GM18502 (cell line): ENCODE measurements around the gene JAM2.
A peak's percentile ranks its signal among the peaks of the same experiment; 100 is the strongest.
"Not testable (repeated sequence)": the region's sequence is repeated elsewhere in the genome, so short reads cannot be mapped to it uniquely, and the experiment has no call there.

Source experiments
- ATAC-seq: cut with Tn5 transposase; IDR thresholded peaks from one replicate; pipeline ENCODE4 v1.9.1; 2021; ENCODE audit warnings: mild to moderate bottlenecking; ENCODE audit not compliant: unreplicated experiment, poor library complexity

Gene JAM2

DNA sequence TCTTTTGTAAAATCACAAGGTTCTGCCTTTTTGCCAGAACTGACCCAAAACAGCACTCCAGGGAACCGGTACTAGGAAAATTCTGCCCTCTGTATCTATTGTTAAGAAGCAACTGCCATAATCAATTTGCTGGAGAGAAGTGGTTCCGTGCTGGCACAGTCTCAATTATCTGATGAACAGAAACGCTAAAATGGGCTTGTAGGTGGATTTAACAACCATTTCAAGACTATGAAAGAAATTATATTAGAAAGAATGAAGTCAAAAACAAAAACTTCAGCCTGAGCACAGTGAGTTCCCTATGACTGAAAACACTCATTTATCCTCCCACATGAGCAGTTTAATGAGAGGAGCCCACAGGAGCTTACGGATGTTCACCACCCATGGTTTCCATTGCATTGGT is 4.4 kb downstream of the JAM2 start:
- no peak for ATAC-seq

DNA sequence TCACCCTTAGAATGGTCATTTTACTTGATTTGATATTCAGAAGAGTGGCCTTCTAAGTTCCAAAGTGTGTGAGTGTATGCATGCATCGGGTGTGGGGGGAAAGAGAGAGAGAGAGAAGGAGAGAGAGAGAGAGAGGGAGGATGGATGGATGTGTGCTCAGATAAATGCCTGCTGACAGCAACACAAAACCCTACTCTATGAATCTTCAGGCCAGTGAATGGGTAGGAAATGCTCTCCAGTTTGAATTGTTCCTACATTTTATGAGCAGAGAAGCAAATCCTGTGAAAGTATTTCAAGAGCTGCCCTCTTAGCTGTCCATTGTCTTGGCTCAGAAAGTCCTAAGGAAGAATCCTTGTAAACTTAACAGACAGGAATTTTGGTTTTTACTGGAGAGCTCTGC is 7.4 kb downstream of the JAM2 start:
- no peak for ATAC-seq

DNA sequence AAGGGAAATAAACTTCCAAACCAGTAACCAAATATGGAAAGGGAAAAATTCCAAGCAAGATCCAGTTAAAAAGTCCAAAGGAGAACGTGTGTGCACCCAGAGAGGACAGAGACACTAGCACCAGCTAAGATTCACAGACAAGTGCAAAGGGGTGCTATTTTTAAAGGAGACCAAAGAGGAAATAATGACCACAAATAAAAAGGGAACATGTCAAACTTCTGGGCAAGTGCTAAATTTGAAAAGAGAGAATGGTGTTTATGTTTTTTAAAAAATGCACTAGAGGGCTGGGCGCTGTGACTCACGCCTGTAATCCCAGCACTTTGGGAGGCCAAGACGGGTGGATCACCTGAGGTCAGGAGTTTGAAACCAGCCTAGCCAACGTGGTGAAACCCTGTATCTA is 8.6 kb downstream of the JAM2 start:
- no peak for ATAC-seq

DNA sequence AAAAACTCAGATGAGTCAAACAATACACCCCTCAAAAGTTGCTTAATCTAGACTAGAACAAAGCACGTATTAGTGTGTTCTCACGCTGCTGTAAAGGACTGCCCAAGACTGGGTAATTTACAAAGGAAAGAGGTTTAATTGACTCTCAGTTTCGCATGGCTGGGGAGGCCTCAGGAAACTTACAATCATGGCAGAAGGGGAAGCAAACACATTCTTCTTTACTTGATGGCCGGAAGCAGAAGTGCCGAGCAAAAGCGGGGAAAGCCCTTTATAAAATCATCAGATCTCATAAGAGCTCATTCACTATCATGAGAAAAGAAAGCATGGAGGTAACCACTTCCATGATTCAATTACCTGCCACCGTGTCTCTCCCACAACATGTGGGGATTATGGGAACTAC is 10.1 kb downstream of the JAM2 start:
- no peak for ATAC-seq

DNA sequence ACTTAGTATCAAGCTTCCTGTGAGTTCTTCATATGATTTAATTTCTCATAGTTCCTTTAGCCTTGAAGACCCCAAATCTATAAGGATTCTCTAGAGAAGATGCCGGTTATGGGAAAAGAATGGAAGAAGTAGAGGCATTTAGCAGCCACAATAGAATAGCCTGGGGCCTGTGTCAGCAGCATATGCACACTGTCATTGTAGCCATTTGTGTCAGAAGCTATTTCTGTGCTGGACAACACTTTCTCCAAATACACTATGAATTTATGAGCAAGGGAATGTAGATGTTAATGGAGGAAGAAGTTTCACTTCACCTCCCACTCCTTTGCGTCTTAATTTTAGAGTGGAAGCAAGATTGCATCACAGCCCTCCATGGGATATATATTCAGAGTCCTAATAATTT is 17.4 kb downstream of the JAM2 start:
- ATAC-seq, result no peak

DNA sequence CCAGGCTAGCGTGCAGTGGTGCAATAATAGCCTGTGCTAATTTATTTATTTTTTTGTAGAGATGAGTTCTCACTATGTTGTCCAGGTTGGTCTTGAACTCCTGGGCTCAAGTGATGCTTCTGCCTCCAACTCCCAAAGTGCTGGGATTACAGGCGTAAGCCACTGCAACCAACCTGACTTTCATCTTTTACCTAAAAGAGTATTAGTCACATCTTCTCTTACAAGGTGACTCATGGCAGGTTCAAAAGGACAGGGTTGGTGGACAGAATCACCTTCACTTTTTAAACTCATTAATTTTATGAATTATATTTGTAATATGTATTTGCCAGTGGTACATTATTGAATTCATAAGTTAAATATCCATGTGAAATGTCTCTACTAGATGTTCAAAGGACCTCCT is 18.1 kb downstream of the JAM2 start:
- ATAC-seq, result no peak

DNA sequence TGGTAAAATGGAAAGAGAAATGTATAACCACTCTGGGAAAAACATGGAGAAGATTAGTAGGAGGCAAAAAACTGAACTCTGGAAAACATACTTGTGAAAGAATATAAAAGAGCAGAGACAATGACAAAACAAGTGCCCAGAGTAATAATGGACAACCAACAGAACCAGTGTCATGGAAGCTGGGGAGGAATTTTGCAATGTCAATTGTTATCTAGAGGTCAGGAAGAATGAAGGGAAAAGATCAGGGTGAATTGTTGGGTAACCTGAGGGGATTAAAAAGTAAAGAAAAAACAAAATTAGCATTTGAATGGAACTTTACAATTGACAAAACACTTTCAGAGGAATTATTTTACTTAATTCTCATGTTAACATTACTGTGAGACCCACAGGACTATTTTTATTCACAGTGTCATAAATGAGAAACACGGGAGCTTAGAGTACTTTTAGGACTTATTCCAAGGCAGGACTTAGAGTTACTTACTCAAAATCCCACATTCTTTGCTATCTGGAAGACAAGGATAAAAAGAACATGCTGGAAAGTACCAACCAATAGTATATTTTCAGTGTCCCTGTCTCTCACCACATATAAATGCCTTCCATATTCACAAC is 19.5 kb downstream of the JAM2 start:
- no peak for ATAC-seq

DNA sequence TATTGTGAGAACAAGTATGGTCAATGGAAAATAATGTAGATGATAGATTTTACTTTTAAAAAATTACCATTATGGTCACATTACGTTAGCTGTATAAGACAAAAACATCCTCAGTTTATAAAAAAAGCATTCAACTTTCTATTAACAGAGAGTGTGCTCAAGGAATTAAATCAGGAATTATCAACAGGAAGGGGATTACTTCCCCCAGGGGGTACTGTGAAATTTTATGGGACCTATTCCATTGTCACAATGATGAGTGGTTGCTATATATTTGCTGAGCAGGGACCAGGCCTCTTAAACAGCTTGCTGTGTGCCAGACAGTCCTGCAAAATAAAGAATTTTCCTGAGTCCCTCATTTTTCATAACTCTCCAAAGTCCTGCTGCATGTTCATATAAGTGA is 21.2 kb downstream of the JAM2 start:
- ATAC-seq, result no peak

DNA sequence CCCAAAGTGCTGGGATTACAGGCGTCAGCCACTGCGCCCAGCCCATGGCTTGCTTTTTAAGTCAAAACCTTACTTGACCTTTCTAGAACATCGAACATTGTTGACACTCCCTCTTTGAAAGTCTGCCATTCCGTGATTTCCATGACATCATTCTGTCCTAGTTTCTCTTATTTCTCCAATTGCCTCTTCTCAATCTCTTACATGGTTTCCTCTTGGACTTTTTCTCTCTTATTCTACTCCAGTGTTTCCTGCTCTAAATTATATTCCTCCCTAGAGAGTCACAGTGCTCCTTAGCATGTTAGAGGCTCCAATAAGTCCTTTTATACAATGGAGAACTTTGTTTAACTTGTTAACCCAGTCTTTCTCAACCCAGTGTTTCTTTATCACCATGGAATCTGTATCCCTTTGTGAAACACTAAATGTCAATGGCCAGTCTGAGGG is 25.5 kb downstream of the JAM2 start:
- no peak for ATAC-seq

DNA sequence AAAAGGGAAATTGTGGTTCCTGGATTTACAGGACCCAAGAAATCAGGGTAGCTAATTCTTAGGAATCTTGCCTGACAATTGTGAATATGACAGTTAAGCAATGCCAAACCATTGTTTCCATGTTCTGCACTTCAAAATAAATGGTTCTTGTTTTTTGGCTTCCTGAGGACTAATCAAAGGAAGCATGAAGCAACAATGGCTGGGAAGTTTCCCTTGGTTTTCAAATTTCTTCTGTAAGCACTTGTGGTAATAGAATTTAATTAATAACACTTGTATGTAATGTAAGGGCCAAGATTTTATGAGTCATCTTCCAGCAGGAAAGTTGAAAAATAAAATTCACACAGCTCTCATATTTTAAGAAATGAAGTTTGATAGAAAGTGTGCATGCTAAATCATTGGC is 31.7 kb downstream of the JAM2 start:
- no peak for ATAC-seq

DNA sequence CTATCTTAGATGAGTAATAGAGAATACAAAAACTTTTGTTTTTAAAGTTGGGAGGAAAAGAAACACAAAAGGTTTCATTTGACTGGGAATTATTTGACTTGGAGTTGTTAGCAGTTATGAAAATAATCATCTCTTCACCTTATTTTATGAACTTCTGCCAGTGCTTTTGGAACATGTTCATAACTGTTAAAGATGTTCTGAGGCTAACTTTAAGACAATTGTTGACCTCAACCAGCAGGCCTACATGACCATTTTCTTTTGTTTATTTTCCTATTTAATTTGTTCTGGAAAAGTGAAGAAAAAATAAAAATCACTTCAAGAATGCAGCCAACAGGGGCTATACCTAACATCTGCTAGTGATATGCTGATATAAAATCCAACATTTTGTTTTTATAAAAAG is 37.4 kb downstream of the JAM2 start:
- no peak for ATAC-seq

DNA sequence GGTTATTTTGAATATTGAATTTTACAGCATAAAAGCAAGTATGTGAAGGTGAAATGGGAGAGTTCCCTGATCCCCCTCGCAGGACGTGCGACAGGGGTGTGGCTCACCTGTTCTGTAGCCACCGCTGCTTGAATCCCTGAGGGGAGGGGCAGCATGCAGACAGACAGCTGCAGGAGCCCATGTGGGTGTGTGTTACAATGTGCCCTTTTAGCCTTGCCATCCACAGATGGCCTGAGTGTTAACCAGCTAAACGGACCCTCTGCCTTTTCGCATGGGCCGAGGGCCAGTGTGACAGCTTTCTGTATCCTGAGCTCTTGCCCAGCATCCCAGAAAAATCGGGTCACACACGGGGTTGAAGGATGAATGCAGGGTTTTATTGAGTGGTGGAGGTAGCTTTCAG is 43.3 kb downstream of the JAM2 start:
- ATAC-seq, result no peak

DNA sequence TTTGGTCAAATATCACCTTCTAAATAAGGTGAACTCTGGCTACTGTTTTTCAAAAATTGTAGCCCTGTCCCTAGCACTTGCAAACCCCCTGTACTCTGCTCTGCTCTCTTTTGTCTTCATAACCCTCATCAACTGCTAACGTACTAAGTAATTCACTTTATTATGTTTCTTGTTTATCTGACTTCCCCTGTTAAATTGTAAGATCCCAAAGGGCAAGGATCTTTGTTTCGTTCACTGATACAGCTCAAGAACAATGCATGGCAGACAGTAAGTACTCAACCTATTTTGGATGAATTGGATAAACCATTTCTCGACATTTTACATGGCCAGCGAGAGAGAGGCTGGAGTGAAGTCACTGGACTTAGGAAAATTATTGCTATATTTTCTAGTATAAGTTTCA is 48.7 kb downstream of the JAM2 start:
- ATAC-seq, result no peak

DNA sequence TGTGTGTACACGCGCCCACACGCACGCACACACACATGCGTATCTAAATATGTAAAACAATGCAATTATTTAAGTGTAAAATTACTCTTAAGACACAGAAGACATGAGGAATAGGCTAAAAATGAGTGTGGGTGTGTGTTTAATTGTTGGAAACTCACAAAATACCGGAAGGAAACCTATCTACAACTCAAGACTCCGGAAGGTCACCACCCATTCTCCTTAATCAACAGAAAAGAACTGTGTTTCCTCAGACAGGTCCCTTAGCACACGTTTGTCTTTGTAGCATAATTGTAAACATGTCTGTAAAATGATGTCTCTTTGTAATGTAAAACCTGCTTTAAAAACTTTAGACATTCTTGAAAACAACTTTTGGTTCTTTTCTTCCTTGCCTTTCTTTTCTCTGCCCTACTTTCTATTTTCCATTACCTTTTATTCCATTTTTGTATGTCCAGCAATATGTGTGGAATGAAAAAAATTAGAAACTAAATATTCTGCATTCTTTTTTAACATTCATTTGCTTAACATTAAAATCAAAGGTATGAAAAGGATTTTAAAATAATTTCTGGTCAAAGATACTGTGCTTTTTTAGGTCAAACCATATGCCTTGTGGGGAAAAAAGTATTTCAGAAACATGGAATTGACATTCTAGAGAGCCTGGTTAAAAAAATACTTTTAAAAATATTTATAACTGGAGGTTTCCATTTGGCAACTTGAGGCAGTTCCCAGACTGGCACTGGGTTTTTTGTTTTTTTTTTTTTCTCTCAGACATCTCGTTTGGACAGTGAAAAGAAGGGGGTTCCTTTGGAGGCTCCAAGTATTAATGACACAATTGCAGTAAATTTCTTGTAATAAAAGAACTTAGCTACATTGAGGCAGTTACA is 49.5 kb downstream of the JAM2 start:
- ATAC-seq, result no peak

DNA sequence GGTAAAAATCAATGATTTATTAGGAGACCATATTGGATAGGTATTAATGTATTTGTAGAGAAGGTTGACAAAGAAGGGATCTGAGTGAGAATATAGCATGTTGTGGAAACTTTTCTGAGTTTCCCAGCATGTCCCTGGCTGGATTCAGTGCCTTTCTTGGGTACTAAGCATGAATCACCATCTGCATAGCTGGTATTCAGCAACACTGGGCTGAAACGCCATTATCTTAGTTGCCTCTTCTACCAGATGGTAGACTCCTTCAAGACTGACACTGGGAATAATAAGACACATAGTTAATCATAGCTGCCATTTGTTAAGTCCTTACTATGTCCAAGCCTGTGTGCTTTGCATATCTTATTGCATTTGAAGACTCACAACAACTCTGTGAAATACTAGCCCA is 50.2 kb downstream of the JAM2 start:
- ATAC-seq, result no peak

DNA sequence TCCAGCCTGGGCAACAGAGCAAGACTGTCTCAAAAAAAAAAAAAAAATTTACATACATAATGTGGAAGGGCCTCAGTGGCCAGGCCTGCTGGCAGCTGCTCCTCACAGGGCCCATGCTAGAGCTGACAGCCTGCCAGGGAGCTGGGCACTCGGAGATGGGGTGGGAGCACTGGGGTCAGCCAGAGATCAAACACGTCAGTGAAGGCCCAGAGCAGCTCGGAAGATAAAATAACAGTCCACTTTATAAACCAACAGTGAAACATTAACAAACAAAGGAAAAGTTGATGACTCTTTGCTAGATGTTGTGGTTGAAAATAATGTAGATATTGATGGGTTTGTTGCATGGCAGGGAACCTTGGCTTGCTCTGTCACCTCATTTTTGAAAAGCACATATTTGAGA is 52.9 kb downstream of the JAM2 start:
- ATAC-seq, result no peak

DNA sequence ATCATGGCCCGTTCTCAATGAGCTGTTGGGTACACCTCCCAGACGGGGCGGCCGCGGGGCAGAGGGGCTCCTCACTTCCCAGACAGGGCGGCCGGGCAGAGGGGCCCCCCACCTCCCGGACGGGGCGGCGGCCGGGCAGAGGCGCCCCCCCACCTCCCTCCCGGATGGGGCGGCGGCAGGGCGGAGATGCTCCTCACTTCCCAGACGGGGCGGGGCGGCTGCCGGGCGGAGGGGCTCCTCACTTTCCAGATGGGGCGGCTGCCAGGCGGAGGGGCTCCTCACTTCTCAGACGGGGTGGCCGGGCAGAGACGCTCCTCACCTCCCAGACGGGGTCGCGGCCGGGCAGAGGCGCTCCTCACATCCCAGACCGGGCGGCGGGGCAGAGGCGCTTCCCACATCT is 56.4 kb downstream of the JAM2 start:
- ATAC-seq, result not testable (repeated sequence)

DNA sequence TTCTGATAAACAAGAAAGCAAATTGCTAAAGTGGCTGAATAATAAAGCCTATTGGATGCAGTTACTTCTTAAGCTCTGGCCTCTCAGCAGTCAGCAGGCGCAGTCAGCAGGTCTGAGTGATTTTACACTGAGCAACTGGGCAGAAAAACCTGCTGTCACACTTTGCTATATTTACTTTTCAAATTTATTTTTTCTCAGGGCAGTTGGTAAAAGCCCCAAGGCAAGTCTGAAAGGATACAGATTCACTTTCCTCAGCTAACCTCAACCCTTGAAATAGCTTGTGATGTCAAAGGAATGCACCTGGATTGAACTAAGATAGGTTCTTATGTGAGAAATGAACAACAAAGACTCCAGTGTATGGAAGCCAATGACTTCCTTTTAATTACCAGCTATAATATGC is 61.7 kb downstream of the JAM2 start:
- no peak for ATAC-seq

DNA sequence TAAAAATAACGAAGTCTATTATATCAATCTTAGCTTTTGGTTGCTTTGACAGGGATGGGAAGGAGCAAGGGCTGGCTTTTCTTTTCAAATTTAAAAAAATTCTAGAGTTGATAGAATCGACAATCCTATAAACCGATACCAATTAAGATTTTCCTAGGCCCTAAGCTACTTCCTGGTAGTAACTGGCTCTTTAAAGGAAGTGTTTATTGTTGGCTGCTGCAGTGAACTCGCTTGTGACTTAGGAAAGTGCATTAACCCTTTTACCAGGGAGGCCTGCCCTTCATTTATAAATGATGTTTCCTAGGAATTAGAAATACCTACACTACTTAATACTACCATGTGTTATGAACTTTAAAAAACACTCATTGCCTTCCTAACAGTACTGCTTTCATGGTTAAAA is 62.5 kb downstream of the JAM2 start:
- ATAC-seq, result no peak

DNA sequence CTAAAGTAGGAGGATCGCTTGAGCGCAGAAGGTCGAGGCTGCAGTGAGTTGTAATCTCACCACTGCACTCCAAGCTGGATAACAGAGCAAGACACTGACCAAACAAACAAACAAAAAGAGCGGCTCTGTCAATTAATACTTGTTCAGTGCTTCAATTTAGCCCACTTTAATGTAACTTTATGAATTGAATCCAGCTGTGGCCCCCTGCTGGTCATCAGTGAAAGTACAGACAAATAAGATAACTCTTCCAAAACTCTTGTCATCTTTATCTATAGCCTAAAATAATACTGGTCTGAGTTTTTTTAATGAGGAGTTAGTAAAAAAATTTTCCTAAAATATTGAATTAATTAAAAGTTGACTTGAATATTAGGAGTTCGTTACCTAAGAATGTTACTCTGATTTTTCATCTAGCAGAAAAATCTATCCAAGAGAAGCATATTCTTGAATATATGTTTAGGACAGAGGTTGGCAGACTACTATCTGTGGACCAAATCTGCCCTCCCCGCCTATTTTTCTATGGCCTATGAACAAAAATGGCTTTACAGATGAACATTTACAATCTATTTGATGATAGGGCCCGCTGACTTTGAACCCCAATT is 69.5 kb downstream of the JAM2 start:
- ATAC-seq, result peak; percentile 52

DNA sequence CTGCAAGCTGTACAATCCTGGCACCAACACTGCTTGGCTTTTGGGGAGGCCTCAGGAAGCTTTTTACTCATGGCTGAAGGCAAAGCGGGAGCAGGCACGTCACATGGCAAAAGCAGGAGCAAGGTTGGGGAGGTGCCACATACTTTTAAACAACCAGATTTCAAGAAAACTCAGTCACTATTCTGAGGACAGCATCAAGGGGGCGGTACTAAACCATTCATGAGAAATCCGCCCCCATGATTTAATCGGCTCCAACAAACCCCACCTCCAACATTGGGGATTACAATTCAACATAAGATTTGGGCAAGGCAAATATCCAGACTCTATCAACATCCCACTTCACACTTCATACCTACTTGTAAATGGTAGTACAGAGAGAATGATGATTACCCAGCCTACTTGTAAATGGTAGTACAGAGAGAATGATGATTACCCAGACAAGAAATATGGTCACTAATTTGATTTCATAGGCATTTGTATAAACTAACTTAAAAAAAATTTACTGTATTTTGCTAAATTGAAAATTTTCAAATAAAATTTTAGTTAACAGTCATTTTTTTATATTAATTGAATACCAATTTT is 70.7 kb downstream of the JAM2 start:
- ATAC-seq, result no peak
